GOT3 (cell line): ENCODE results near the gene ZNF132.

ENCODE experiments used
- DNase-seq: peaks from one replicate; lab custom pipeline; 2025; ENCODE audit warnings: mixed read lengths; lab: John Stamatoyannopoulos, UW

The ZNF132 gene

DNA sequence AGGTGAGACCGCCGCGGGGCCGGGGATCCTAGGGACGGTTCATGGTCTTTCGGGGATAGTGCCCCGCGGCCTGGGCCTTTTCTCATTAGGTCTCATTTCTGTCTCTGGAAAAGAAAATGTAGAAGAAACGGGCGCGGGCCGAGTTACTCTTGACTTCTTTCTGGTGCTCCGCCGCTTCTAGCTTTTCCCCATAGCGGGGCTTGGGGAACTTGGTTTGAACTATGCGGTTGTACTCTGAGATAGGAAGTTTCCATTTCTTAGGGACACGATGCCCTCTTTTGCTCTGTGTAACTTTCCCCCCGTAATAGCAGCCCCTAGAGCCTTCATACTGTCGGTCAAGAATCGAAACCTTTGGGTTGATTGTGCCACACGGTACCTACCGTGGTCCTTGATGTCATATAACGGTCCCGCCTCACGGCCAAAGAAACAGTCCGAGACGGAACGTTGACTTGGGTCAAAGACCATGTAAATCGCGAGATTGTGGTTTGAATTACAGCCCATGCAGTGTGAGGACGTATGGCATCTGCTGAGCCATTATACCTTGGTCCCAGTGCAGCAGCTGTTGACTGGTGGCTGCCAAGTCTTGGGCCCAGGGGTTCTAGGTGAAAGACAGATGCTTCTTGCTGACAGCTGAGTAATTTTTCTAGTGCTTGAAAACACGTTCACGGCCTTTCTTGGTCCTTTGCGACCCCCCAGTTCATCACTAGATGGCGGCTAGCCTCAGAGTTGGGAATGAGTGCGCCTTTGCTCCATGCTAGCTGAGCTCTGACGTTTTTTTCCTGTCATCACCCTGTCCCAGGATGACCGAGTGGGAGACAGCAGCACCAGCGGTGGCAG, 52.4 kb downstream of the ZNF132 start:
- no peak for DNase-seq

DNA sequence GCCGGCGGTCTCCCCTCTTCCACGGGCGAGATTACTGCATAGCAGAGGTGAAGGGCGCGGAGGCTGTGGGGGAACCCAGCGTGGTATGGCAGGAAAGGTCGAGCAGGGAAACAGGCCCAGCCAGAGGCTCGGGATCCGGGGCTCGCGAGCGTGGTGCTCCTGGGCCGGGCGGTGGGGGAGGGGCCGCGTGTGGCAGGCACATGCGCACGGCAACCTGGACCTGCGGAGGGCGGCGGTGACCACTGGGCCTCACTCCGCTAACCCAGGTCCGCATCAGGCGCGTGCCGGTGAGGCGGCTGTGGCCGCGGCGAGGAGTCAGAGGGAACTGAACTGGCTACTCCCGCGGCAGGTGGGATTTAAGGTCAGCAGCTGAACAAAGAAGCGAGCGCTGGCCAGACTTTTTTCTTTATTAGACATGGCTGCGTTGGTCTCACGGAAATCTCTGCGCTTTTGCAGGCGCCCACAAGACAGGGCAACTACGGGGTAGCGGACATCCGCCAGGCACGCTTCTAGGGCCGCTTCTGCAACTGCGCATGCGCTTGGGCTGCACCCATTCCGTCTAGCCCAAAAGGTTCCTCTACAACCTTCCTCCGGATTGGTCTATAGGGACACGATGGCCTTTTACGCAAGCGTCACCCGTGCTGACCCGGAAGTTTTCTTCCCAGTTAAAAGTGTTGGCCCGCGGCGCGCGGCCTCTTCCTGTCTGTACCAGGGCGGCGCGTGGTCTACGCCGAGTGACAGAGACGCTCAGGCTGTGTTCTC, 53.2 kb downstream of the ZNF132 start, which contains the start of gene RPS5:
TSS of gene RPS5 (plus strand) at position 694 of the 762 bp plus-strand sequence. CDS start 869 bp downstream, outside the sequence.
- peak; percentile 76 for DNase-seq

DNA sequence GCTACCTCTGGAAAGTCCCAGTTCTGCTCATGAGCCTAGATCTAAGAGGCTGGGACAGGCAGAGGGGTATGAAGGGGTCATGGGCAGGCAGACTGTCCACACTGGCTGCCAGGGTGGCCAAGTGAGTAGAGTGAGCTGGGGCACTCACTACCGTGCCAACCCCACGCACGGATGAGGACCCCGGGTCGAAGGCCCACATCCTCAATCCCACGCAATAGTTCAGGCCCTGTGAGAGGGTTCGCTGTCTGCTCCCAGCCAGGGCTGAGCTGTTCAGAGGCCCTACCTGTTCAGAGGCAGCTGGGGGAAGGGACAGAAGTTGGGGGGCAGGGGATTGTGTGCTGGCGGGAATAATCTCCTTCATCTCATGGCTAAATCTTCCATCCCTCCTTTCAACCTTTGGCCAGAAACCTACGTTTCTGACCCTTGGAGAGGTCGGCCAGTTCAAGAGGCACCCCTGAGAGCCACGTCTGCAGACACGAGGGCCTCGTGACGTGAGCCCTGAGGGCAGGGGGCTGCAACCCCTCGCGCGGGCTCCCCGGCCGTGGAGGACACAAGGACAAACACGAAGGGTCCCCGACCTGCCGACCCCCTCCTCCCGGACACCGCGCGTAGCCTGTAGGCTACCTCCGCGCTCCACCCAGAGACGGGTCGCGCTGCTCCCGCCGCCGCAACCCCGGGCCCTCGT, 53.9 kb downstream of the ZNF132 start:
- DNase-seq, result no peak

DNA sequence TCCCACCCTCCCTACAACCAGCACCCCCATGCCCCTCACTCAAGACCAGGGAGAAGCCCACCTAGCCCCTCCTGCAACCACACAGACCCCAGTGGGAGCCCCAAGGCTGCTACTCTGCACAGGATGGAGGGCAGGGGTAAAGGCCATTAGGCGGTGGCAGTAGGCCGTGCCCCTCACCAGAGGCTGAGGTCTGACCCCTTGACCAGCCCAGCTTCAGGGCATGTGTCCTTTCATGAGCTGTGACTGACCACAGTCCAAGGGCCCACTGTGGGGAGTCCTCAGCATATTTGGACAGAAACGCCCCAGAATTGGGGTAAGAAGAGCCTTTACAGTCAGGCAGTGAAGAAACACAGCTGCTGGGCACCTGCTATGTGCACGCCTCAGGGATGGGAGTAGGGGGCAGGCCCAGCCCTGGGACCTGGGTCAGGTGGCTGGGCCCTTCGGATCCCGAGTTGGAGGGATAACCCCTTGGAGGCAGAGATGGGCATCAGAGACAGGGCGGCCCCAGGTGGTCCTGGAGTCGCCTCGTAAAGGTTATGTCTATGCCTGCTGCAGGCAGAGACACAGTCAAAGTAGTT, 54.6 kb downstream of the ZNF132 start:
- DNase-seq, result no peak

DNA sequence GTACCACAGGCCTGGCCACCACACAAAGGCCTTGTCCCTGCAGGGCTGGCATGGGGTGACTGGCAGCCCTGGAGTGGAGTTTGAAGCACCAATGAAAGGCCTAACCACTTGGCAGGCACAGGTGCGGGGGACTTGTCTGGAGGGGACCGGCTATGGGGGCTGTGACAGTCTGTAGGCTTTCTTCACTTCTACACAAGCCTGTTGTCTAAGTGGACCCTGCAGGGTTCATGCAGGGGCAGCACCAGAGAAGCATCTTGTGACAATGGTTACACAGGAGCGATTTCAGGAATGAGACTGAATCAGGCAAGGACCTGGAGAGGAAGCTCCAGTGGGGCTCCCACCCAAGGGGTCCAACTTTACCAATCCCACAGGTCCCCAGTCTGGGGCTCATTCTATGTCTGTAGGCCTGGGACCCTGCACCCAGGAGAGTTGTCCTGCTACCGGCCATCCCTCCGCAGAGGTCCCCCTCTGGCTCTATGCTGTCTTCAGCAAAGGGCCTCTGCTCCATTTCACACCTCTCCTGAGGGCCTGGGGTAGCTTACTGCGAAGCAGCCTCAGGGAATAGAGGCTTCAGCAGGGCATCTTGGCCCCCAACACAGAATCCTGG, 56.9 kb downstream of the ZNF132 start:
- no peak for DNase-seq
